Stimulated activated CD8-positive, alpha-beta memory T cell treated with anti-CD3 and anti-CD28 coated beads, Interleukin-12 subunit alpha, Interleukin-12 subunit beta, amount 100 ng/mL, for 24 hours (primary cell): Measurements from ENCODE around the gene JCAD.

Source experiments
- DNase-seq: peaks from one replicate; pipeline ENCODE4 v3.0.0-alpha.2; 2020; ENCODE audit errors: extremely low read depth

JCAD gene

GRCh38 chr10:30073045-30073766 is 13.8 kb upstream of the JCAD start:
- no peak for DNase-seq

GRCh38 chr10:30072068-30072467 is 12.7 kb upstream of the JCAD start:
- DNase-seq = no peak

- no peak for DNase-seq
Measured at GRCh38 chr10:30070001-30070685, 10.8 kb upstream of the JCAD start.

- DNase-seq = no peak
Measured at GRCh38 chr10:30068492-30069223, 9.3 kb upstream of the JCAD start.

GRCh38 chr10:30063099-30063498 is 3.7 kb upstream of the JCAD start:
- DNase-seq = no peak

- no peak for DNase-seq
Measured at GRCh38 chr10:30062582-30062981, 3.2 kb upstream of the JCAD start.

GRCh38 chr10:30062090-30062489 is 2.7 kb upstream of the JCAD start:
- no peak for DNase-seq

- DNase-seq = no peak
Measured at GRCh38 chr10:30058570-30059132, 735 bp downstream of the JCAD start.

- DNase-seq = no peak
Measured at GRCh38 chr10:30057894-30058556, 1.4 kb downstream of the JCAD start.

- no peak for DNase-seq
Measured at GRCh38 chr10:30057421-30057841, 2.0 kb downstream of the JCAD start.

GRCh38 chr10:30056767-30057355 is 2.5 kb downstream of the JCAD start:
- no peak for DNase-seq

- DNase-seq = no peak
Measured at GRCh38 chr10:30056281-30056680, 3.1 kb downstream of the JCAD start.

GRCh38 chr10:30055226-30055662 is 4.1 kb downstream of the JCAD start:
- DNase-seq = no peak

- no peak for DNase-seq
Measured at GRCh38 chr10:30052062-30052461, 7.3 kb downstream of the JCAD start.

GRCh38 chr10:30051220-30051619 is 8.2 kb downstream of the JCAD start:
- no peak for DNase-seq

- no peak for DNase-seq
Measured at GRCh38 chr10:30050411-30050810, 9.0 kb downstream of the JCAD start.

- DNase-seq = no peak
Measured at GRCh38 chr10:30048768-30049517, 10.4 kb downstream of the JCAD start.

GRCh38 chr10:30047924-30048531 is 11.4 kb downstream of the JCAD start:
- no peak for DNase-seq

GRCh38 chr10:30047430-30047829 is 12.0 kb downstream of the JCAD start:
- no peak for DNase-seq

- DNase-seq = no peak
Measured at GRCh38 chr10:30046476-30046875, 12.9 kb downstream of the JCAD start.
